Measurements from ENCODE around the gene SPAG7. TPM values are rescaled to one million over a fixed set of nuclear protein-coding genes. Genes with fewer than 3 reads are reported as not detected.

SPAG7 gene
- total and polyA plus RNA-seq, 2 of the 8 experiments (the other 6 are each of a cell fraction or from before 2014, with no cell fraction given): 74.2 to 81.9 TPM

- WGBS, 2 experiments (ENCODE audit: extremely low coverage in 1 of 2, insufficient coverage in 1 of 2, insufficient read length in 1 of 2, insufficient replicate concordance in 2 of 2, low coverage in 1 of 2, low lambda C conversion rate in 2 of 2, missing lambda C conversion rate in 1 of 2): 94% methylated on average over 12 of the region's 13 CpGs; no CpG with 5 or more reads in 1 of the 2 experiments
- Histone ChIP-seq H3K18ac (ENCODE audit: extremely low read depth, low read length) (no peak overlapping the region), H3K36me3 (ENCODE audit: control insufficient read depth in 2 of 4, insufficient read depth in 4 of 4, low read length in 3 of 4) (peaks cover 12 to 47% (median 31%) of the 10 kb centered on the region in 4 experiments), H3K56ac (replicated peaks; ENCODE audit: insufficient read length, low read depth, low read length) (no peak overlapping the region), H3K23ac (ENCODE audit: insufficient read length) (no peak overlapping the region), H2BK12ac (ENCODE audit: low read depth, low read length) (no peak overlapping the region), H3K4me2 (ENCODE audit: insufficient read depth in 1 of 2, low read depth in 2 of 2, low read length in 2 of 2) (no peak overlapping the region), H3K9ac (replicated peaks in 1 of 4; ENCODE audit: extremely low read depth in 1 of 4, low read depth in 3 of 4, low read length in 3 of 4) (no peak overlapping the region), H3K4me1 (replicated peaks in 1 of 4; ENCODE audit: control insufficient read depth in 3 of 4, insufficient read depth in 4 of 4, low read length in 3 of 4) (peaks cover 4 to 18% (median 9%) of the 10 kb centered on the region in 4 experiments), H3K23me2 (ENCODE audit: low read depth, low read length) (peaks cover 25% of the 10 kb centered on the region), H3K79me1 (ENCODE audit: low read depth, low read length) (peaks cover 10% of the 10 kb centered on the region), H3K79me2 (ENCODE audit: control insufficient read depth in 1 of 2, insufficient read depth in 2 of 2, low read length in 2 of 2) (peaks cover 8 to 66% of the 10 kb centered on the region in 2 experiments), H3K14ac (ENCODE audit: insufficient read length) (no peak overlapping the region), H4K8ac (ENCODE audit: extremely low read depth, insufficient read depth, low read length) (no peak overlapping the region), H2BK120ac (replicated peaks; ENCODE audit: low read depth, low read length) (no peak overlapping the region), H3K9me3 (ENCODE audit: insufficient read depth in 2 of 2, low read depth in 1 of 2, low read length in 1 of 2) (no peaks in the 10 kb centered on the region), H4K91ac (replicated peaks; ENCODE audit: insufficient read length, low read length) (no peak overlapping the region), H2BK5ac (ENCODE audit: low read depth, low read length) (no peak overlapping the region), H3K27me3 (replicated peaks in 1 of 4; ENCODE audit: control insufficient read depth in 3 of 4, extremely low read depth in 1 of 4, insufficient read depth in 3 of 4, low read length in 3 of 4) (no peaks in the 10 kb centered on the region), H4K5ac (ENCODE audit: insufficient read length, low read depth, low read length) (no peak overlapping the region), H2BK20ac (ENCODE audit: low read length) (no peak overlapping the region), H3K4me3 (ENCODE audit: extremely low read depth in 1 of 4, insufficient read depth in 2 of 4, low read depth in 3 of 4, low read length in 4 of 4) (no peak overlapping the region), H3K4ac (replicated peaks; ENCODE audit: insufficient read length, low read depth, low read length) (no peak overlapping the region), H2AFZ (ENCODE audit: low read length) (no peak overlapping the region), H2AK5ac (ENCODE audit: low read depth, low read length) (no peak overlapping the region), H3K27ac (ENCODE audit: low read depth, low read length) (no peak overlapping the region), H2BK15ac (ENCODE audit: low read length) (no peak overlapping the region), H4K20me1 (replicated peaks in 1 of 2; ENCODE audit: control insufficient read depth in 1 of 2, insufficient read depth in 2 of 2, low read length in 2 of 2) (peaks cover 15 to 23% of the 10 kb centered on the region in 2 experiments)
- TF ChIP-seq TBP (IDR thresholded peaks at IDR 0.05; ENCODE audit: low read depth, low read length) (no peak), POLR2AphosphoS5 (IDR thresholded peaks at IDR 0.05; ENCODE audit: low read depth, low read length) (peak; percentile 43; the same call in 1 of the 2 replicates), POLR2A (IDR thresholded peaks at IDR 0.05; ENCODE audit: control extremely low read depth in 1 of 2, low read depth in 2 of 2, low read length in 2 of 2) (peak; percentile 38 to 47; a peak in 2 of 3 replicates), KDM4A (IDR thresholded peaks at IDR 0.05; ENCODE audit: low read depth, low read length, severe bottlenecking) (no peak)
- CTCF ChIA-PET (ENCODE audit: partially characterized antibody): interaction anchor here (0.8 to 5.9 kb wide), 5 partner anchors 10 to 41 kb away, joined by 3 to 26 read pairs (median 3); no protein-coding TSS in a partner anchor
- POLR2A ChIA-PET (ENCODE audit: partially characterized antibody): interaction anchor here (0.7 to 27.4 kb wide), 9 partner anchors 9 to 254 kb away, joined by 3 to 987 read pairs (median 6); partner anchors contain the start of genes ENO3, PFN1 and SPAG7
- DNase-seq (ENCODE audit: low read depth in 1 of 2, low spot score in 2 of 2) (no peak), FAIRE-seq (no peak)
These were observed 24.7 kb downstream of the SPAG7 start for GRCh38 chr17:4942760-4943508.
